ENCODE data around the gene POLQ.

- TF ChIP-seq CTCF (IDR thresholded peaks at IDR 0.05) (no peak), POLR2A (IDR thresholded peaks at IDR 0.05) (no peak), POLR2AphosphoS5 (IDR thresholded peaks at IDR 0.05; ENCODE audit: insufficient read depth in 1 of 2, low read depth in 1 of 2) (no peak)
Measured at GRCh38 chr3:121557426-121557934, 11.7 kb upstream of the POLQ start.
